Fibroblast of skin of left biceps (primary cell): ENCODE data around the gene LTB.
A peak's percentile ranks its signal among the peaks of the same experiment; 100 is the strongest.
"Not testable (repeated sequence)": the region's sequence is repeated elsewhere in the genome, so short reads cannot be mapped to it uniquely, and the experiment has no call there.

ENCODE experiments used
- DNase-seq, 2 experiments: peaks; one replicate each; pipeline ENCODE4 v3.0.0-alpha.2; 2013; ENCODE audit warnings: low read depth in 2 of 2

Gene LTB

DNA sequence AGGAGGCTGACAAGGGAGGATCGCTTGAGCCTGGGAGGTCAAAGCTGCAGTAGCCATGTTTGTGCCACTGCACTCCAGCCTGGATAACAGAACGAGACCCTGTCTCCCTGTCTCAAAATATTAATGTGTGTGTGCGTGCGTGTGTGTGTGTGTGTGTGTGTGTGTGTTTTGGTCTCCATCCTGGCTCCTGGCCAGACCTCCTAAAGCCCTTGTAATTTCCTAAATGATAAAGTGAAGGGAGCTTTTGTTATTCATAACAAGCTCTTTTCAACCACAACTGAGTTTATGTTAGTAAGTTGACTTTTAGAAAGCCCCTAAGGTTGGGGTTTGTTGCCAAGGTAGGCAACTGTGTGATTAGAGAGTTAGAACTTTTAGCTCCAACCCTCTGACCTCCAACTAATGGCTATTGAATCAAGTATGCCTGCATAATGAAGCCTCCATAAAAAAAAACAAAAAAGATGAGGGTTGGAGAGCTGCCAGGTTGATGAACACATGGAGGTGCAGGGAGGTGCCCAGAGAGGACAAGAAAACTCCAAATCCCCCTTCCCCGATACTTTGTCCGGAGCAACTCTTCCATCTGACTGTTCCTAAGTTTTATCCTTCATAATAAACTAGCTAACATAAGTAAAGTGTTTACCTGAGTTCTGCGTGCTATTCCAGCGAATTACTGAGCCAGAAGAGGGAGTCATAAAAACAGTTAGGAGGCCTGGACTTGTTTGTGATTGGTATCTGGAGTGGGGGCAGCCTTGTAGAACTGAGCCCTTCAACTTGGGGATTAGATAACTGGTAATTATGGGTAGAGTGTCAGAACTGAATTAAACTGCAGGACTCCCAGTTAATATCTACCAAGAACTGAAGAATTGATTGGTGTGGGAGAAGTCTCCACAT lies 27.5 kb upstream of the LTB start:
- no peak for DNase-seq

- DNase-seq: no peak
Measured at GRCh38 chr6:31607317-31607716, 25.1 kb upstream of the LTB start.

GRCh38 chr6:31597006-31597405 lies 14.8 kb upstream of the LTB start:
- no peak for DNase-seq

DNA sequence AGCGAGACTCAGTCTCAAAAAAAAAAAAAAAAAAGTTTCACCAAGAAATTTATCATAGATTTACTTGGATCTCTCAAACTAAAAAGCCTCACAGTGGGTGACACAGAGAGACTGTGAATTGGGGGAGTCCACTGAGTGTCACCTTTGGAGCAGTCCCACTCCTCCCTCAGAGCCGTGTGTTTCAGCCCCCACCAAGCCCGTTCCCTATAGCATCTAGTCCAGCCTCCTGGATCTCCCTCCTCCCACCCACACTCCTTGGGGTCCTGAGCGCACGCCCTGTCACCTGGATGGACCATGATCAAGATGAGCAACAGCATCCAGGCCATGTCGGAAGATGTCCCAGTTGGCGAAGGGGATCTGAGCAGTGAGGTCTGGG lies 10.2 kb upstream of the LTB start:
- no peak for DNase-seq

GRCh38 chr6:31590691-31591090 lies 8.5 kb upstream of the LTB start:
- DNase-seq: not testable (repeated sequence)

DNA sequence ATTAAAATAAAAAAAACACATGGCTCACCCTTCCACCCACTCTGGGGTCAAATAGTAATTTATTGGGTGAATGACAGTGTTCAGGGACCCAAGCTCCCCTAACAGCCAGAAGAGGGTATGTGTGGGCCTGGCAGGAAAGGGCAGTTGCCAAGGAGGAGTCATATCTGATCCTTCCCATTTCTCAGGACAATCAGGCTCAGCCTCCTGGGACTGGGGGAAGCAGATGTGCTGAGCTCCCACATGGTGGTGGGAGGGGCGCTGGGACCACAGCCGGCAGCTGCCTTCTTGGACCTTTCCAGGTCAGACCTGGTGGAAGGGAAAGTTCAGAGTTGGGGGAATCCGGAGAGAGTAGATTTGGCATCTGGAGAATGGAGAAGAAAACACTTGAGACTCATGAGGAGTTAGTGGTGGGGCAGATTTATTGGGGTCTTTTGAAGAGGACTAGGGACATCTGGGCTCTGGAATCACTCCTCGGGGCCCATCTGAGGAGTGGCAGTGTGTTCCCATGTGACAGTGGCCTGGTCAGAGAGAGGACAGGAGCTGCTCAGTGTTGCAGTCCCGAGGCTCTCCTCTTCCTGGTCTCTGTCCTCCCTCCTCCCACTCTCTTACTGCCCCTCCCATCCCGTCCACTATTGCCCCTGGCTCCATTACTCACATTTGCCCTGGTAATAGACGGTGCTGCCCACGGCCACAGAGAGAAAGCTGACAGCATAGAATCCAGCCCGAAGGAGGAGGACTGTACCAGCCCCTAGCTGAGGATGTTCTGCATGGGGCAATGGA lies 6.8 kb upstream of the LTB start:
- DNase-seq: no peak

DNA sequence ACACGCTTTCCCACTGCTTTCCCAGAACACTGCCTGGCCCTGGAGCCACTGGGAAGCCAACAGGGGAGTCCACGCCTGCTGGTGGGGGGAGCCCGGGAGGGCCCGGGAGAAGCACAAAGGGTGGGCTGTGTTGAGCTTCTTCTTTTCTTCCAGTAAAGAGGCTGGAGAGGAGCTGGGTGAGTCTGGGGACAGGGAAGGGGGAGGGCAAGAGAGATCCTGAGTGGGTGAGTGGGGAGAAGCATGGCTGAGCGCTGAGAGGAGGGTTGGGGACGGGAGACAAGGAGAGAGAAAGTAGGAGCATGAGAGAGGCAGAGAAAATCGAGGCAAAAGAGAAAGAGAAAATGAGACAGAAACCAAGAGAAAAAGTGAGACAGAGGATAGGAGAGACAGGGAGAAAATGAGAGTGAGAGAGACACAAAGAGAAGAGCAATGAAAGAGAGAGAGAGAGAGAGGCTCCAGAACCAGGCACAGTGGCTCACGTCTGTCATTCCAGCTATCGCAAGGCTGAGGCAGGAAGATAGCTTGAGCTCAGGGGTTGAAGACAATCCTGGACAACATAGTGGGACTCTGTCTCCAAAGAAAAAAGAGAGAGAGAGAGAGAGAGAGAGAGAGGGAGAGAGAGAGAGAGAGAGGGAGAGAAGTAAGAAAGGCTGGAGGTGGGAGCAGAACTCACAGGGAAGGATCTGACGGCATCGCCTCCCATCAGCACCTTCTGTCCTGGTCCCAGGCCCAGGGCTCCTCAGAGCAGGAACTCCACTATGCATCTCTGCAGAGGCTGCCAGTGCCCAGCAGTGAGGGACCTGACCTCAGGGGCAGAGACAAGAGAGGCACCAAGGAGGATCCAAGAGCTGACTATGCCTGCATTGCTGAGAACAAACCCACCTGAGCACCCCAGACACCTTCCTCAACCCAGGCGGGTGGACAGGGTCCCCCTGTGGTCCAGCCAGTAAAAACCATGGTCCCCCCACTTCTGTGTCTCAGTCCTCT lies 5.9 kb upstream of the LTB start:
- DNase-seq: no peak

DNA sequence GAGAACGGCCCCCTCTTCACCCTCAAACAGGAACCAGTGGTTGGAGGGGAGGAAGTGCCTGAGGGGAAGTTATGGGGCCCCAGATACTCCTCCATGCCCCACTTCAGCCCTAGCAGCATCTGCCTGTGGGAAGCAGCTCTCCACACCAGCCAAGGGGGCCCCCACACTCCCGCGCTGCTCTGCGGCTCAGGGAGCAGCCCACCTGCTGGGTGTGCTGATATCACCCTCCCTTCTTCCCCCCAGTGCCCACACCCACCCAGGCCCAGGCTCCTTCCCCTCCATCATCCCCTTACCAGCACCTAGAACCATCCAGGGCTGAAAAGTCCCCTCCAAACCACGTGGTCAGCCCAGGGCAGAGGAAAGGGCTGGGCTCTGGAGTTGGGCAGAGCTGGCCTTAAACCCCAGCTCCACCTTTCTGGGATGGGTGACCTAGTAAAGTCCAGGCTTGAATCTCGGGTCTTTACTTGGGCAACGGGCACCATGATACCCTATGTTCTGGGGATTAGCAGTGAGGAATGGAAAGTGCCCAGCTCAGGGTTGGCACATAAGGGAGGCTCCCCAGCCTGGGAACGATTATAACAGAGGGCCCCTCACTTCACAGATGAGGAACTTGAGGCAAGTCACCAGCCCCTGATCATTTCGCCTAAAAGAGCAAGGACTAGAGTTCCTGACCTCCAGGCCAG lies 4.5 kb upstream of the LTB start:
- no peak for DNase-seq

- no peak for DNase-seq
Measured at GRCh38 chr6:31586008-31586407, 3.8 kb upstream of the LTB start, which contains the start of gene LST1. Gene LST1, plus strand, starts transcription at chr6:31586277. Its CDS starts 1,023 bp downstream, at chr6:31587300.

DNA sequence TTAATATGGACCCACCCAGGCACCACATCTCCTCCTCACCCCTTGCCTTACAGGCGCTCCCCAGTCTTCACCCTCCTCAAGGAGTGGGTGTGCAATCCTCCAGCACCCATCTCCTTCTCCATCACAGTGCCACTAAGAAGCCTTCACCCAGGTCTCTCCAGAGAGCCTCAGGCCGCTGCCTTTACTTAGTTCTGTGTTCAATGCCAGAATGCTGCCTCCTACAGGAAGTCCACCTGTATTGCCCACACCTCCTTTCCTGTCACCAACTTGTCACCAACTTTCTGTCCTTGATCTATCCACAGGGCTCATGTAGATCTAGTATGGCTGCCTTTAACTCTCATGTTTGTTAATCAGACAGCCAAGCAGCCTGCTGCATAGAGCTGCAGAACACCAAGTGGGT lies 3.3 kb upstream of the LTB start:
- no peak for DNase-seq

DNA sequence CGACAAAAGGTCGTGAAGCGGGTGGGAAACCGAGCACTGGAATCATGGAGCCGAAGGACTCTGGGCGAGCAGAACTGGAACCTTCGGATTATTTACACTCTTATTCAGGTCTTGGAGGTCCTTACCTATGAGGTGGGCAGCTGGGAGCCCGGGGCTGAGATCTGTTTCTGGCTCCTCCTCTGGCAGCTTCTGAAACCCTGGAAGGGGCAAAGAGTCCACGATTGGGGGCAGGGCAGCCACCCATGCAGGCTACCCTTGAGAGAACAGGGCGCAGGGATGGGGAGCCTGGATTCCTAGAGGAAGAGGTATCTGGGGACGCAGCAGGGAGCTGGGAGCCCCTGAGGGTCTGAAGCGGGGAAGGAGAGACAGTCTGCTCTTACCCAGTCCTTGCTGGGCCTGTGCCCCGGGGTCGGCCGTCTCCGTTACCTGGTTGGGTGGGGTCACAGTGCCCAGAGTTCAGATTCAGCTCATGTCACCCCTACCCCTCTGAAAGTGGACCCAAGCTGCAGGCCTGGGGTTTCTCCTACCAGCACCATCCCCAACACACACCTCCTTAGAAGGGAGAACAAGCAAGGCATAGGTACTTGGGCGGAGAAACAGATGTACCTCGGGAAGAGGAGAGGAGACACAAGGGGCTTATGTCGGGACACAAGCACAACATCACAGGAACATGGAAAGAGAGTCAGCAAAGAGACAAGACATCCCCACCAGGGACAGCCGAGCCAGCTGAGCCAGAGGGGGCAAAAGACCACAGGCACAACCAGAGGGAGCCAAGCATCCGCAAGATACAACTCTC lies 592 bp downstream of the LTB start:
- no peak for DNase-seq

GRCh38 chr6:31580807-31581433 lies 1.3 kb downstream of the LTB start:
- DNase-seq: peak; percentile 49 to 57

- no peak for DNase-seq
Measured at GRCh38 chr6:31580438-31580740, 1.8 kb downstream of the LTB start.

- DNase-seq: no peak
Measured at GRCh38 chr6:31579546-31580437, 2.4 kb downstream of the LTB start.

DNA sequence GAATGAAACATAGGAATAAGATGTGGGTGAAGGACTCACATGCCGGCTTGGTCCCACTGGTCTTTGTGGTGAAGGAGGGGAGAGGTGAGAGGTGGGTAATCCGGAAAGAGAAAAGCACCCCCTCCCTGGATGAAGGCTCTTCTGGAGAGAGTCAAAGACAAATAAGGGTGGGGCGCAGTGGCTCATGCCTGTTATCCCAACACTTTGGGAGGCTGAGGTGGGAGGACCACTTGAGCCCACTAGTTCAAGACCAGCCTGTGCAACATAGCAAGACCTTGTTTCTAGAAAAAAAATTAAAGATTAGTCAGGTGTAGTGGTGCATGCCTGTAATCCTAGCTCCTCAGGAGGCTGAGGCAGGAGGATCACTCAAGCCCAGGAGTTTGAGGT lies 3.1 kb downstream of the LTB start:
- DNase-seq: no peak

GRCh38 chr6:31578184-31579118 lies 3.8 kb downstream of the LTB start:
- no peak for DNase-seq

- no peak for DNase-seq
Measured at GRCh38 chr6:31577579-31577966, 4.7 kb downstream of the LTB start.
